WI38 (cell line): ENCODE measurements around the gene KRT76.

Source experiments
- H3K4me3 ChIP-seq: 2 replicates; pipeline ENCODE4 v1.5.1; 2011; ENCODE audit warnings: low read depth, mild to moderate bottlenecking, control low read depth, low read length
- TF ChIP-seq, protein P1 (sequence below): IDR thresholded peaks from 2 replicates; pipeline ENCODE4 v1.5.1; 2012; ENCODE audit warnings: low read depth, mild to moderate bottlenecking, control low read depth, low read length

The KRT76 gene

DNA sequence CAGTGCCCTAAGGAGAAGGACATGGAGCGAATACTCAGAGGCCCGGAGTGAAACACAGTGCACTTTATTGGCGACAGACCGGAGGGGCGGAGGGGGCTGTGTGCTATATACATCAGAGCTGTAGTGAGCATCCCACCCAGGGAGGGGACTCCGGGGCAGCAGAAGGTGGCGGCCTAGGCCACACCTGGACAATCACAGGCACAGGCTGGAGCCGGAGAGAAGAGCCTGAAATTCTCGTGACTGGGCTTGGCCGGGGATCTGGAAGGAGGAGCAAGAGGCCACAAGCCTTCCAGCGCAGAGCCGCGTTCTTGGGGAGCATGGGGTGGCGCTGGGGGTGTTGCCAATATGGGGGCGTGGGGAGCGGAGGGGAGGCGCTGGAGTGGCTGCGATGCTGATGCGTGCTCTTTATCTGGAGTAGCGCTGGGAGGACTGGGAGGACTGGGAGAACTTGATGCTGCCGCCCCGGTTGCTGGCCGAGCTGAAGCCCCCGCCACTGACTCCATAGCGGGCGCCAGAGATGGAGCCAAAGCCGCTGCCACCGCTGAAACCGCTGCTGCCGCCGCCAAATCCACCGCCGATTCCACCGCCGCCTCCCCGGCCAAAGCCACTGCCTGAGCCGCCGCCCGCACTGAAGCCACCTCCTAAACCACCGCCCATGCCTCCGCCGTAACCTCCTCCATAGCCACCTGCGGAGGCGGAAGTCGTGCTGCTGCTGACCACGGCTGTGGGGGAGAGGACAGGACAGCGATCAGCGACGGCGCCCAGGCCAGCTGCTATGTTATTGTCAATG is 12.7 kb upstream of the KRT76 start:
- TF ChIP-seq, protein P1, sequence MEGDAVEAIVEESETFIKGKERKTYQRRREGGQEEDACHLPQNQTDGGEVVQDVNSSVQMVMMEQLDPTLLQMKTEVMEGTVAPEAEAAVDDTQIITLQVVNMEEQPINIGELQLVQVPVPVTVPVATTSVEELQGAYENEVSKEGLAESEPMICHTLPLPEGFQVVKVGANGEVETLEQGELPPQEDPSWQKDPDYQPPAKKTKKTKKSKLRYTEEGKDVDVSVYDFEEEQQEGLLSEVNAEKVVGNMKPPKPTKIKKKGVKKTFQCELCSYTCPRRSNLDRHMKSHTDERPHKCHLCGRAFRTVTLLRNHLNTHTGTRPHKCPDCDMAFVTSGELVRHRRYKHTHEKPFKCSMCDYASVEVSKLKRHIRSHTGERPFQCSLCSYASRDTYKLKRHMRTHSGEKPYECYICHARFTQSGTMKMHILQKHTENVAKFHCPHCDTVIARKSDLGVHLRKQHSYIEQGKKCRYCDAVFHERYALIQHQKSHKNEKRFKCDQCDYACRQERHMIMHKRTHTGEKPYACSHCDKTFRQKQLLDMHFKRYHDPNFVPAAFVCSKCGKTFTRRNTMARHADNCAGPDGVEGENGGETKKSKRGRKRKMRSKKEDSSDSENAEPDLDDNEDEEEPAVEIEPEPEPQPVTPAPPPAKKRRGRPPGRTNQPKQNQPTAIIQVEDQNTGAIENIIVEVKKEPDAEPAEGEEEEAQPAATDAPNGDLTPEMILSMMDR, result no peak

DNA sequence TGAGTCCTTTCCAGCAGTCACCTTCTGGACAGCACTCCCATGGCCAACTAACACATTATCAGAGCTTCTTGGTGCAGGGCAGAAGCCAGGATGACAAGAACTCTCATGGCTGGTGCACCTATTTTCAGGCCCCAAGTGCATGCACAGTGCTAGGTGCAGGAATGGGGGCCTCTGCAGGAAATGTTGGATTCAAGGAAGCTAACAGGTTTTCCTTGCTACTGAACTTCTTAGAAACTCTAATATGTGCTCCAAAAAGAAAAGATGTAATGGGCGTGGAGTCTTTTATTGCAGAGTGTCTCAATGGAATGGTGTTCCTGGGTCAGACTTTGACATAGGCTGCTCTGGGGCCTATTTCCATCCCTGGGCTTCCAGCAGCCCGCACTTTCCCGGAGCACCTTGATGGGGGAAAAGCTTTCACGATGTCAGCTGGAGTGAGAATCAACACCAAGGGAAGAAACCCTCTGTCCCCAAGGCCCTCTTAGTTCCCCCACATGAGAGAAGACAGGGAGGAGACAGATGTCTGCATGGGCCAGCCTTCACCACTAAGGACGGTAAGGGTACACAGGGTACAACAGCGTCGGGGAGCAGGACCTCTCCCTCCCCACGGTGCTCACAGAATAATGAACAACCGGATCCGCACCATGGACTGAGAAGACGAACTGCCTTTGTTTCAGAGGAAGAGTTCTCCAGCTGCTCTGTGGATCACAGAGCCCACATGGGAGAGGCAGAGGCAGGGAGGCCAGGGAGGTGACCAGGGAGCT is 11.9 kb upstream of the KRT76 start:
- H3K4me3 ChIP-seq, result no peak overlapping the region
- TF ChIP-seq, protein P1, result no peak

More for the DNA sequence above, 12.7 kb upstream of the KRT76 start:
- no peak overlapping the region for H3K4me3 ChIP-seq

DNA sequence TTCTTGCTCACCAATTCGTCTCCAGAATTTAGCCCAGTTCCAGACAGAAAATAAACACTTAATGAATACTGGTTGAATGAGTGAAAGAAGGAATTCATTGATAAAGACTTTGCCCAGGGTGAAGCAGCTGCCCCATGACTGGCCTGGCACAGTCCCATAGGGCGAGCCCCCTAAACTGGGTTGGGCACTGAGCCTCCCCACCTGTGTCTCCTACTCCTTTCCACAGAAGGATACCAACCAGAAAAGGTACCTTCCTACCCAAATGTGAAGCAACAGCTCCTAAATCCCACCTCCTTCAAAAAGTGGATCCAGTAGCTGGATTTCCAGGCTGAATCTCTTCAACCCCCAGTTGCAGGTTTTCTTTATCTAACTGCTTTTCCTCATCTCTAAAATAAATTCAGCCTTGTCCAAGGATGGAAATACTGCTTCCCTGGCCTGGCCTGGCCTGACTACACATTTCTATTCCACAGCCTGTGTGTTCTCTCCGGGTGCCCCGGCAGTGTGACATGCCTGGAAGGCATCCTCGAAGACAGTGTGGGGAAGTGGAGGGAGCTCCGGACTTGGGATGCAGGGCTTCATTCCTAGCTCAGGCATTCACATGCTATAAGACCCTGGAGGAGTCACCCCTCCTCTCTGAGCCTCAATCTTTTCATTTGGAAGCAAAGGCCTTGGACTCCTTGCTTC is 11.2 kb upstream of the KRT76 start:
- TF ChIP-seq, protein P1, result no peak

DNA sequence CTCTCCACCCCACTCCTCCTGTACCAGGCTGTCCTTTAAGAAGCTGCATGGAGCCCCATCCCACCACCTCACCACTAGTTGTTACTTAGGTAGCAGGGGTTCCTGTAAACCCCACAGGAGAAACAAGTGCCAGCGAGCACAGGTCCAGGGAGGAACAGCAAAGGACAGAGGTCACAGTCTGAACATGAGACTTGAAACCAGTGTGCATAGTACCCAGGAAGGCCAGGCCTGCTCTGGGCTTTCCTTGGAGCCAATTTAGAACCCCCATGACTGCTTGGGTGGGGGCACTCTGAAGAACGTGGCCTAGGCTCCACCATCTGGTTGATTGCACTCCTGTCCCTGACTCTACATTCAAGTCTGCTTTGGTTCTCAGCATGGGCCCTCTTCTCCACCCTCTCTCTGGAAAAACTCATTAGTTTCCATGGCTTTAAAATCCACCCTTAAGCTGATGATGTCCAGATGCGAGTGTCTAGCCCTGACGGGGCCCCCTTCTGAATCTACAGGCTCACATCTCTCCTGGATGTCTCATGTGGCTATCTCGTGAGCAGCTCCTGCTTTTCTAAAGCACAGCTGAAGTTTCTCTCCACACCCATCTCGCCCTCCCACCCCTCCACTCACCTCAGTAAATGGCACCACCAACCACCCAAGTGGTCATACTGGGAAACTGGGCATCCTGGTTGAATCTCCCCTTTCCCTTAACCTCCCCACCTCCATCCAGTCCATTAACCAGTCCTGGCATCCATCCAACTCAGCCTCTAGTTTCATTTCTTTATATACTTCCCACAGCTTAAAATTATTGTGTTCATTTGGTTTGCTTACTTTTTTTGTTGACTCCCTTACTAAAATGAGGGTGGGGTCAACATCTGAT is 10.4 kb upstream of the KRT76 start:
- H3K4me3 ChIP-seq, result no peak overlapping the region
- TF ChIP-seq, protein P1, result no peak

More for the DNA sequence above, 11.2 kb upstream of the KRT76 start:
- H3K4me3 ChIP-seq, result no peak overlapping the region

DNA sequence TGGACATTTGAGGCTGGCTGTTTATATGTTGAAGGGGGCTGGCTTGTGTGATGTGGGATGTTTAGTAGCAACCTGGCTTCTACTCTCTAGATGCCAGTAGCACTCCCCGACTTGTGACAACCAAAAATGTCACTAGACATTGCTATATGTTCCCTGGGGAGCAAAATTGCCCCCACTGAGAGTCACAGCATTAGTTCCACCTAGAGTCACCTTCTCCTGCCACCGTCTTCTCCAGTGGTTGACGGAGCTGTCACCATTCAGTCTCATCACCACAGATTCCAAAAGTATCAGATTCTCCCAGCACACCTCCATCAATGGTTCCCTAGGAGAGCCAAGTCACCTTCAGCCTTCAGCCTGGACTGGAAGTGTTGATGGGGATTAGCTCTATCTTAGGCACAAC is 7.8 kb upstream of the KRT76 start:
- TF ChIP-seq, protein P1, result no peak
- H3K4me3 ChIP-seq, result no peak overlapping the region

DNA sequence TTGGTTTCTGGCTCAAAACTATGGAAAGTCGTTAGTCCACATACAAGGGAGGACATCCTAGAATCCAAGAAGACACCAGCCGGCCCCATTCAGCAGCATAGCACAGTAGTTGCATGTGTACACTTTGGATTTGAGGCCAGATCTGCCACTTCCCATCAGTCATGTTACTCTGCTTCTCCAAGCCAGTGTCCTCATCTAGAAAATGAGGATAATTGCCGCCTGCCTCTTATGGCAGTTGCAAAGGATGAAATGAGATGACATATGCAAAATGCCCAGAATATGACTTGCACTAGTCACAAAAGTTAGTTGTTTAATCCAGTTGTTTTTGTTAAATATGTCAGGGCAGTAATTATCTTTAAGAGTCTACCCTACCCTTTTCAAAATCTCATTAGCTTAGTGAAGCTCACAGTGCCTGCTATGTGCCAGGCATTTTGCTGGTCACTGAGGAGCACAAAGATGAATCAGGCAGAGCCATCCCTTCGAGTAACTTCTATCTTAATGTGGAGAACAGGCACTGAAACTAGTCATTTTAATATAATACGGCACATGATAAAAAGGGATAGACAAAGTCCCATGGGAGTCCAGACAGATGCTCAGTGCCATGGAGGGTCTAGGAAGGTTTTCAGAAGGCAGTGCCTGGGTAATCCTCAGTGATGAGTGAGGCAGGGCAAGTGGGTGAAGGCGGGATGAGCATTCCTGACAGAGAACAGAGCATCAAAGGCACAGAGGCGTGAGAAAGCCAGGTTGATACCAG is 6.6 kb upstream of the KRT76 start:
- TF ChIP-seq, protein P1, result no peak
- no peak overlapping the region for H3K4me3 ChIP-seq
